Activated CD4-positive, alpha-beta T cell treated with anti-CD3 and anti-CD28 coated beads for 36 hours (primary cell): ENCODE results near the gene RHEBL1. TPM values are rescaled to one million over a fixed set of nuclear protein-coding genes. Genes with fewer than 3 reads are reported as not detected.

Experiments
- ATAC-seq: fragments of 200-7000 bp; cut with Tn5 transposase; one replicate; pipeline ENCODE4 v1.10.0; 2021; ENCODE audit warnings: mild to moderate bottlenecking, moderate library complexity
- CTCF ChIA-PET: fragments of 350-600 bp; sonication (Branson Sonifier 250); formaldehyde crosslinking; loops from one replicate; lab custom pipeline; 2021; ENCODE audit warnings: antibody characterized with exemption; lab: Charles Lee
- POLR2A ChIA-PET: fragments of 350-600 bp; sonication (Branson Sonifier 250); formaldehyde crosslinking; loops from one replicate; lab custom pipeline; 2021; ENCODE audit warnings: antibody characterized with exemption, inconsistent platforms; lab: Charles Lee
- DNase-seq: peaks from one replicate; pipeline ENCODE4 v3.0.0-alpha.2; 2020
- H3K27ac Mint-ChIP-seq: one replicate; pipeline ENCODE4 v1.8.0; 2021; ENCODE audit warnings: mixed read lengths
- H3K27me3 Mint-ChIP-seq: one replicate; pipeline ENCODE4 v1.8.0; 2021; ENCODE audit warnings: mixed read lengths
- H3K36me3 Mint-ChIP-seq: one replicate; pipeline ENCODE4 v1.8.0; 2021; ENCODE audit warnings: low read depth, mixed read lengths
- H3K4me1 Mint-ChIP-seq: one replicate; pipeline ENCODE4 v1.8.0; 2021; ENCODE audit warnings: mixed read lengths
- H3K4me3 Mint-ChIP-seq: one replicate; pipeline ENCODE4 v1.8.0; 2021; ENCODE audit warnings: mild to moderate bottlenecking, moderate library complexity, mixed read lengths
- H3K9me3 Mint-ChIP-seq: one replicate; pipeline ENCODE4 v1.8.0; 2021; ENCODE audit warnings: low read depth, mixed read lengths
- intact Hi-C, 2 experiments: fragments of 100-400 bp; cut with DNase I in 1 of 2; cut with micrococcal nuclease in 1 of 2; formaldehyde crosslinking; loops; one replicate each; pipeline versions ENCODE4 v1.14.2 to v1.15.1; 2022 to 2024; cut with DNase I, micrococcal nuclease
- total RNA-seq, 2 experiments: library from RNA; stranded (reverse); gene quantifications; one replicate each; pipeline ENCODE4 v1.2.3, GENCODE V29; 2021

RHEBL1 gene, protein sequence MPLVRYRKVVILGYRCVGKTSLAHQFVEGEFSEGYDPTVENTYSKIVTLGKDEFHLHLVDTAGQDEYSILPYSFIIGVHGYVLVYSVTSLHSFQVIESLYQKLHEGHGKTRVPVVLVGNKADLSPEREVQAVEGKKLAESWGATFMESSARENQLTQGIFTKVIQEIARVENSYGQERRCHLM
- total RNA-seq: 10 to 100 TPM in 1 of 2 experiments, 1 to 10 TPM in 1; 6.7 to 13.3 TPM

DNA sequence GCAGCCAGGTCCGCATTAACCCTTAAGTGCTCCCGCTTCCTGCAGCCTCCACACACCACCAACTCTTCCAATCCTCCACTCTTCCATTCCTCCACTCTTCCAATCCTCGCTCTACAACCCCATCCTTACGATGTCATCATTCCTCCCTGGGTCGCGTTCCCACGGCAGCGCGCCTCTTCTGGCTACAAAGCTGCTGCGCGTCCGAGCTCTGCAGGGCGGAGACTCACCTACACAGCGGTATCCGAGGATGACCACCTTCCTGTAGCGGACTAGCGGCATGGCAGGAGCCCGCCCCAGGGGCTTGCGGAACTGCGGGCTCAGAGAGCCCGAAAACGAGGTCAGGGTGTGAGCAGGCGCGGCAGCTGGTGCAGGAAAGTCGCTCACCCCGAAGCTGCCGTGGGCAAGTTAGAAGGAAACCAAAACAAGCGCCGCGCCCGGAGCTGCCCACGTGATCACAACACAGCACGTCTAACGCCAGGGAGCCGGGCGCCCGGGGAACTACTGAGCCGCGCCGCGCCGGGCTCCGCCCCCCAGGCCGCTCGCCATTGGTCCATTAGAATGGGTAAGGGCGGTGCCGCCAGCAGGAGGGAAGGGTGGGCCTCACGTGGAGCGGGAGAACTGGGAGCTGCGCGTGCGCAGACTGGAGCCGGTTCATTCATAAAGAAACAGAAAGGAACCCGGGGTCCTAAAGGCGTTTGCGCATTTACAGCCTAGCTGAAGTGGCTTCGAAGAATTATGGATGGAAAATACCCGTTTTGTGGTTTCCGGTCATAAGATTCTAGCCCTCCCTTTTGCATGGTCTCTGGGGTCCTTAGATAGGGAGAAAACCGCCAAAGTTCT lies at the start of gene RHEBL1:
Gene RHEBL1, minus strand, starts transcription at position 473 of the 840 bp plus-strand sequence. Its CDS starts 194 bp downstream, at position 279.
- Mint-ChIP-seq H3K4me3 (peak within 1 kb of the TSS; percentile 94), H3K9me3 (no peaks in the 10 kb centered on the region), H3K4me1 (peaks cover 15% of the 10 kb centered on the region), H3K36me3 (peaks cover 4% of the 10 kb centered on the region), H3K27me3 (no peaks in the 10 kb centered on the region), H3K27ac (peak within 1 kb of the TSS; percentile 91)
- CTCF ChIA-PET: interaction anchor here (0.6 to 3.9 kb wide), 25 partner anchors 9 to 559 kb away, joined by 3 to 24 read pairs (median 4); no protein-coding TSS in a partner anchor
- intact Hi-C loops: loop anchor here (1.0 kb wide), 11 partner anchors 8 to 637 kb away; partner anchors contain the start of genes LMBR1L (in 2 of the 2), TUBA1C (in 2 of the 2), ARF3 (in 1 of the 2) and CCNT1 (in 1 of the 2)
- peak; percentile 100 for DNase-seq
- POLR2A ChIA-PET: interaction anchor here (0.5 to 1.5 kb wide), 15 partner anchors 11 to 253 kb away, joined by 3 to 18 read pairs (median 3); partner anchors contain the start of genes LMBR1L, TROAP and TUBA1B
- peak; percentile 100 for ATAC-seq

DNA sequence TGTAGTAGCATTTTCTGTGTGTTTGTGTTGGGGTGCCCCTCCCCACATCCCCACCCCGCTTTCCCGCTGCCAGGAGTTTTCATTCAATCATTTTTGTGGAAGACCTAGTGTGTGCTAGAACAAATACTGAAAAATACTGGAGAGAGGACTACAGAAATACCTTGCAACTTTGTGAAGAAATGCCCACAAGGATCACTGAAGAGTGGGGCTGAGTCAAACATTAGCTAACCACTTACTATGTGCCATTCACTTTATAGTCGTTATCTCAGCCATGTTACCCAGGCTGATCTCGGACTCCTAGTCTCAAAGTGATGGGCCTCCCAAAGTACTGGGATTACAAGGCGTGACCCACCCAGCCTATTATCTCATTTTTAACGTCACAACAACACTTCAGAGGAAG lies 41.4 kb upstream of the RHEBL1 start:
- H3K27ac Mint-ChIP-seq: peak overlapping the region; percentile 98
- ATAC-seq: peak; percentile 24
- intact Hi-C loops: loop anchor here in 1 of 2 experiments (1.0 kb wide), 1 partner anchor 19 kb away; no protein-coding TSS in a partner anchor
- H3K4me1 Mint-ChIP-seq: peaks cover 29% of the 10 kb centered on the region
- CTCF ChIA-PET: interaction anchor here (0.7 to 6.5 kb wide), 14 partner anchors 12 to 187 kb away, joined by 3 to 49 read pairs (median 4); partner anchors contain the start of genes DHH and TUBA1B
- no peaks in the 10 kb centered on the region for H3K9me3 Mint-ChIP-seq
- H3K36me3 Mint-ChIP-seq: peaks cover 9% of the 10 kb centered on the region
- no peaks in the 10 kb centered on the region for H3K27me3 Mint-ChIP-seq
- POLR2A ChIA-PET: interaction anchor here (0.6 to 4.0 kb wide), 7 partner anchors 16 to 212 kb away, joined by 3 to 40 read pairs (median 3); partner anchors contain the start of genes TROAP and TUBA1B
- peak overlapping the region; percentile 96 for H3K4me3 Mint-ChIP-seq
- no peak for DNase-seq

DNA sequence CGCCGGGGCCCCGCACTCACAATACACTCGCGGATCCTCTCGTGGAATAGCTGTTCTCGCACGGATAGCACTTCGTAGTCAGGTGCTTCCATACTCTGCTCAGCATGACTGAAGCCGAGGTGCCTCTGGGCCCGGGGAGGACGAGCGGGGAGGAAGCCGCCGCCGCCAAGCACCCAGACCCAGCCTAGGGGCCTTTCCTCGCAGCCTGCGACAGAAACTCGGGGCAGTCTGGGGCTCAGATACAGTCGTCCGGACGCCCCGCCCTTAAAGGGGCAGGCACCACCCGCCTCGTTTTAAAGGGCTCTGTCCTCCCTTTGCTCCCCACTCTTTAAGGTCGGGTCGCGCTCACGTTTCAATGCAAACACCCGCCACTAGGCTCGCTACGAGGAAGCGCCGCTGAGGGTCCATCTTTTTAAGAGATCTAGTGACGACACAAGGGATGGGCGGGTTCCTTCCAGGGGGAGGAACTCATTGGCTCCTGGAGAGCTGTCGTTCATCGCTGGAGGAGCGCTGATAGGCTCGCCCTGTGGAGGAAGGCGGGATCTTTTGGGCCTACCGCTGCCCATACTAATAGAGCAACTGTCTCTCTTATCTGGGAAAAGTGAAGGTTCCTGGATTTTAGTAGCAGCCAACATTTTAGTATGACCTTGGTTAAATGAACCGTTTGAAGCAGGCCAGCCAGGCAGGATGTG lies 40.8 kb upstream of the RHEBL1 start, which contains the start of gene LMBR1L:
Gene LMBR1L, minus strand, starts transcription at position 384 of the 692 bp plus-strand sequence. Its CDS starts 292 bp downstream, at position 92.
- Mint-ChIP-seq H3K9me3 (no peaks in the 10 kb centered on the region), H3K4me1 (peaks cover 29% of the 10 kb centered on the region), H3K27ac (peak within 1 kb of the TSS; percentile 98), H3K27me3 (no peaks in the 10 kb centered on the region), H3K4me3 (peak within 1 kb of the TSS; percentile 96), H3K36me3 (peaks cover 9% of the 10 kb centered on the region)
- ChIA-PET POLR2A (interaction anchor here (0.6 to 4.0 kb wide), 7 partner anchors 16 to 212 kb away, joined by 3 to 40 read pairs (median 3); partner anchors contain the start of genes TROAP and TUBA1B), CTCF (interaction anchor here (0.5 to 6.5 kb wide), 18 partner anchors 10 to 186 kb away, joined by 3 to 49 read pairs (median 4); partner anchors contain the start of genes DHH and TUBA1B)
- ATAC-seq (peak; percentile 98), DNase-seq (peak; percentile 97)
- intact Hi-C loops: loop anchor here (1.0 kb wide), 6 partner anchors 20 to 213 kb away; partner anchors contain the start of genes TUBA1A (in 2 of the 2), PRKAG1 (in 1 of the 2) and TROAP (in 1 of the 2)

DNA sequence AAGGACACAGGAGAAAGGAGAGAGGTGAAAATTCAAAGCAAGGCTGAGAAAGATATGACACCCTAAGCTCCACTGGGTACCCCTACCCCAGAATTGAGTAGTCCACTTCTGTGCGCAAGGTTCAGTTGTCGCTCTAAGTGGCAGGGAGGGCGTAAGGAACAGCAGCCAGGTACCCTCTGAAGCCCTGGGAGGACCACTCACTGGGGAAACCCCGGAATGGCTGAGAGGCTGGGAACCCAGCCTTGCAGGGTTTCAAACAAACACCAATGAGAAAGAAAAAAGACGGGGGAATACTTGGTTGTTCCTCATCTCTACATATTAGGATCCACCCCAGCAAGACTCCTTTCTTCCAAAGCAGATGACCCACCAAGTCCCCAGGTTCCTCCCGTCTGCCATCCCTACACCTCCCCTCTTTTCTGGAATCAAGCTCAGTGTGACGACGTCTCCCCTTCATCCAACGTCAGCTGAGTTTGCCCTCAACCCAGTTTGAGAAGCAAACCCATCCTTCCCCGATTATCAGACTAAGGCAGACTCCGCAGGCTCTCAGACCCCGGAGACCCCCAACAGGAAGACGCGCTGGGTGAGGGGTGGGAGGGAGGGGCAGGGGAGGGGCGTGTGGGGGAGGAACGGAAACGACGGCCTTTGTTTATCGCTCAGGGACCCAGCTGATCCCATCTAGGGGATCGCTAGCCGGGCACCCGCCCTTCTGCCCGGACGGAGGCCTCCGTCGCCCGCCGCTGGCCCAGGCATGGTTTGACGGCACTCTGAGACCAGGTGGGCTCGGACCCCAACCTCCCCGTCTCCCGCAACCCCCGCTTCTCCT lies 40.1 kb upstream of the RHEBL1 start:
- POLR2A ChIA-PET: interaction anchor here (1.0 to 4.0 kb wide), 5 partner anchors 17 to 213 kb away, joined by 3 to 40 read pairs (median 6); partner anchors contain the start of genes TROAP and TUBA1B
- H3K27me3 Mint-ChIP-seq: no peaks in the 10 kb centered on the region
- peak overlapping the region; percentile 98 for H3K27ac Mint-ChIP-seq
- H3K4me1 Mint-ChIP-seq: peaks cover 29% of the 10 kb centered on the region
- CTCF ChIA-PET: interaction anchor here (0.5 to 6.5 kb wide), 16 partner anchors 11 to 125 kb away, joined by 3 to 49 read pairs (median 4); partner anchors contain the start of genes DDN, DHH and TUBA1B
- peaks cover 9% of the 10 kb centered on the region for H3K36me3 Mint-ChIP-seq
- no peaks in the 10 kb centered on the region for H3K9me3 Mint-ChIP-seq
- intact Hi-C loops: loop anchor here (1.0 kb wide), 6 partner anchors 20 to 213 kb away; partner anchors contain the start of genes TUBA1A (in 2 of the 2), PRKAG1 (in 1 of the 2) and TROAP (in 1 of the 2)
- peak; percentile 36 for DNase-seq
- peak overlapping the region; percentile 96 for H3K4me3 Mint-ChIP-seq
- ATAC-seq: no peak

DNA sequence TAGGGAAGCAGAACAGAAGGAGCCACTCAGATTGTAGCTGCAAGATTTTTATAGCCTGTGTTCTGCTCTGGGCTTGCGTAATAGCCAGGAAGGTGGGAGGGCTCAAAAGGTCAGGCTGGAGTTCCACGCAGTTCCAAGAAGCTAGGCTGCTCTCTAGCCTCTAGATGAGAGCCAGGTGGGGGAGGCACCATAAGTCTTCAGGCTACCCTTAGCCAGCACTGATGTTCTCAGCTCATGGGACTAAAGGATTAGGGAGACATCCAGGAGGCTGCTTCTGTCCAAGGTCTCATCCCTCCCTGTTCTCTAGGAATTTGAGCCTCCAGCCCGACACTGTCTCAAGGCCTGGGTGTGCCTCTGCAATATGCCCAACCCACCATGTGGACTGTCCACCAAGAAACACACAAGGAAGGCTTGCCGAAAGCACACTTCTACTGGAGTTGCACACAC lies 39.2 kb upstream of the RHEBL1 start:
- H3K27me3 Mint-ChIP-seq: no peaks in the 10 kb centered on the region
- H3K36me3 Mint-ChIP-seq: peaks cover 9% of the 10 kb centered on the region
- intact Hi-C loops: no loop called here
- peak overlapping the region; percentile 96 for H3K4me3 Mint-ChIP-seq
- no peaks in the 10 kb centered on the region for H3K9me3 Mint-ChIP-seq
- POLR2A ChIA-PET: interaction anchor here (4.0 kb wide), 1 partner anchor 21 kb away, joined by 40 read pairs; the partner anchor contains the start of gene TUBA1B
- H3K4me1 Mint-ChIP-seq: peaks cover 29% of the 10 kb centered on the region
- no peak overlapping the region for H3K27ac Mint-ChIP-seq
- no peak for ATAC-seq
- no peak for DNase-seq
- CTCF ChIA-PET: interaction anchor here (0.7 to 6.5 kb wide), 9 partner anchors 9 to 1237 kb away, joined by 3 to 49 read pairs (median 5); partner anchors contain the start of genes DDN, DHH and TUBA1B

DNA sequence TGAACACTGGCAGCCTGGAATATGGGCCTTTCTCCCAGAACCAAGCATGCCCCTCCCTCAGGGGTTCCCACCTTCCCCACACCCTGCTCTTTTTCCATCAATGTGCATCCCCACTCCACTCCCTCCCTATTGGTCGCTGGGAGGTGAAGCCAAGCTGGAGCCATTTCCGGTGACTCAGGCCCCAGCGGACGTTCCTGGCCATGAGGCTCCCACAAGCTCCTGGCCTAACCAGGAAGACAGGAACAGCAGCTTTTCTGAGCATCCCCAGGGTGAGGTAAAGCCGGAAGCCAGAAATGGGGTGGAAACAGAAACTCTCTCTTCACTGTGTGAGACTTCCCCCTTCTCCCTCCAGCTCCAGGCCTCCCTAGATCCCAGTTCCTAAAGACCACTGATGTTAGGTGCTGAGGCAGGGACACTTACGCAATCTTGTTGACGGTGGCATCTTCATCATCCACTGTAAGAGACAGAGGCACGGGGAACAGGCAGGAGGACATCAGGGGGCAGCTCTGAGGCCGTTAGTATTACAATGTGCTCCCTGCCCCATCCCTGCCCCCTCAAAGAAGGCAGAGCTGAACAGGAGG lies 35.8 kb upstream of the RHEBL1 start:
- ChIA-PET CTCF (interaction anchor here (0.5 to 6.5 kb wide), 12 partner anchors 7 to 133 kb away, joined by 3 to 49 read pairs (median 4); no protein-coding TSS in a partner anchor), POLR2A (interaction anchor here (1.2 kb wide), 1 partner anchor 25 kb away, joined by 4 read pairs; no protein-coding TSS in a partner anchor)
- peaks cover 26% of the 10 kb centered on the region for H3K36me3 Mint-ChIP-seq
- no peaks in the 10 kb centered on the region for H3K27me3 Mint-ChIP-seq
- H3K9me3 Mint-ChIP-seq: no peaks in the 10 kb centered on the region
- intact Hi-C loops: no loop called here
- DNase-seq (no peak), ATAC-seq (no peak)
- no peak overlapping the region for H3K4me3 Mint-ChIP-seq
- peaks cover 24% of the 10 kb centered on the region for H3K4me1 Mint-ChIP-seq
- H3K27ac Mint-ChIP-seq: no peak overlapping the region

DNA sequence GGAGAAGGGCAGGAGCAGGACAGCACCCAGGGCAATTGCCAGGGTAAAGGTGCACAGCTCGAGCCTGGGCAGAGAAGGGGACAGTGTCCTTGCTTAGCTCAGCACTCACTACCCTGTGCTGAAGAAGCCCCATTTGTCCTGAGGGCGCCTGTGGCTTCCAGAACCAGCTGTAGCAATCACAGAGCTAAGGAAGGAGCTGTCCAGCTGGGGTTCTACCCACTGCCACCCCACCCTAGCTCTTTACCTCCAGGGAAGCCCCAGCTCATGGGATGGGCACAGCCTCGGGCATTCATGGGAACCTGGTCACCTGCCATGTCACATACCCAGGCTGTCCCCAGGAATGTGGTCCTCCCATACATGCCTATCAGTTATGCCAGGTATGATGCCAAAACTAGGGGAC lies 35.0 kb upstream of the RHEBL1 start:
- Mint-ChIP-seq H3K27ac (no peak overlapping the region), H3K4me1 (peaks cover 22% of the 10 kb centered on the region), H3K27me3 (no peaks in the 10 kb centered on the region), H3K36me3 (peaks cover 26% of the 10 kb centered on the region), H3K4me3 (no peak overlapping the region), H3K9me3 (no peaks in the 10 kb centered on the region)
- ChIA-PET CTCF (interaction anchor here (0.7 to 7.7 kb wide), 14 partner anchors 12 to 133 kb away, joined by 3 to 96 read pairs (median 3); partner anchors contain the start of gene RHEBL1), POLR2A (interaction anchor here (1.2 kb wide), 1 partner anchor 25 kb away, joined by 4 read pairs; no protein-coding TSS in a partner anchor)
- no peak for ATAC-seq
- intact Hi-C loops: no loop called here
- no peak for DNase-seq

DNA sequence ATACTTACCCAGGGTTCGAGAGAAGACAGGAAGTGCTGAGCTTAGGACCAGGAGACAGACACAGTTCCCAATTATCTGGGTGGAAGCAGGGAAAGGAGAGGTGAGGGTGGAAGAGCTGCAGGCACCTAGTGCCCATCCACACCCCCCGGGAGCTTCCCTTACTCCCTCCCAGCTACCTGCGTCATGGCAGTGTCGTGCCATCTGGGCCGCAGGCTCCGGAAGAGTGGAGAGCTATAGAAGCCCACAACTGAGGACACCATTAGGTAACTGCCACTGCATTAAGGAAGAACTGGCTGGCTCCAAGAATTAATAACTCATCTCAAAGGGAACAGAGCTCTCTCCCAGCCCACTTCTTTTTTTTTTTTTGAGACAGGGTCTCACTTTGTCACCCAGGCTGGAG lies 30.6 kb upstream of the RHEBL1 start:
- H3K36me3 Mint-ChIP-seq: peaks cover 32% of the 10 kb centered on the region
- peaks cover 3% of the 10 kb centered on the region for H3K27me3 Mint-ChIP-seq
- H3K9me3 Mint-ChIP-seq: no peaks in the 10 kb centered on the region
- DNase-seq (no peak), ATAC-seq (no peak)
- ChIA-PET CTCF (interaction anchor here (0.6 to 9.1 kb wide), 7 partner anchors 8 to 247 kb away, joined by 3 to 124 read pairs (median 8); partner anchors contain the start of gene LMBR1L), POLR2A (interaction anchor here (0.5 kb wide), 1 partner anchor 87 kb away, joined by 4 read pairs; no protein-coding TSS in a partner anchor)
- intact Hi-C loops: no loop called here
- no peak overlapping the region for H3K27ac Mint-ChIP-seq
- H3K4me1 Mint-ChIP-seq: no peaks in the 10 kb centered on the region
- no peak overlapping the region for H3K4me3 Mint-ChIP-seq

DNA sequence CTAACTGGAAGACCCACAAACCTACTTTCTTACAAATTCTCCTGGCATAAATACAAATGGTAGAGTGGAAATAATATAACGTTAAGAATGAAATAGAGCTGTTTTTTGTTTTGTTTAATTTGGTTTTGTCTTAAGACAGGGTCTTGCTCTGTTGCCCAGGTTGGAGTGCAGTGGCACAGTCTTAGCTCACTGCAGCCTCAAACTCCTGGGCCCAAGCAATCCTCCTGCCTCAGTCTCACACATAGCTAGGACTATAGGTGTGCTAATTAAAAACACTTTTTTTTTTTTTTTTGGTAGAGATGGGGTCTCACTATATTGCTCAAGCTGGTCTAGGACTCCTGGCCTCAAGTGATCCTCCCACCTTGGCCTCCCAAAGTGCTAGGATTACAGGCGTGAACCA lies 28.9 kb upstream of the RHEBL1 start:
- no peak overlapping the region for H3K27ac Mint-ChIP-seq
- no peak for DNase-seq
- CTCF ChIA-PET: interaction anchor here (0.6 to 9.1 kb wide), 27 partner anchors 10 to 557 kb away, joined by 3 to 124 read pairs (median 4); partner anchors contain the start of genes ARF3, LMBR1L, RHEBL1 and TUBA1A
- POLR2A ChIA-PET: no interaction called here
- H3K27me3 Mint-ChIP-seq: peaks cover 13% of the 10 kb centered on the region
- intact Hi-C loops: loop anchor here (1.0 to 2.0 kb wide), 2 partner anchors 34 kb away; no protein-coding TSS in a partner anchor
- H3K9me3 Mint-ChIP-seq: no peaks in the 10 kb centered on the region
- H3K36me3 Mint-ChIP-seq: peaks cover 29% of the 10 kb centered on the region
- H3K4me3 Mint-ChIP-seq: no peak overlapping the region
- peaks cover 5% of the 10 kb centered on the region for H3K4me1 Mint-ChIP-seq
- ATAC-seq: no peak
